ENCODE results near the gene DLK1. TPM values are rescaled to one million over a fixed set of nuclear protein-coding genes. Genes with fewer than 3 reads are reported as not detected.

Gene DLK1
- total RNA-seq, 4 donors from 2014 or later, result 0.53 to 5.1 (median 3.5) TPM

GRCh38 chr14:100764471-100765115, 37.9 kb downstream of the DLK1 start:
- Histone ChIP-seq H3K36me3 (no peaks in the 10 kb centered on the region), H3K27me3 (peaks cover 0 to 6% (median 3%) of the 10 kb centered on the region in 3 donors), H3K4me3 (no peak overlapping the region), H3K4me1 (no peaks in the 10 kb centered on the region), H3K27ac (no peak overlapping the region), H3K9me3 (no peaks in the 10 kb centered on the region)
- ATAC-seq (no peak), DNase-seq (no peak)
- TF ChIP-seq CTCF (IDR thresholded peaks at IDR 0.05 in 4 of 5, conservative IDR thresholded peaks at IDR 0.05 in 1 of 5) (no peak), POLR2A (IDR thresholded peaks at IDR 0.05) (no peak)
- in situ Hi-C loops (cut with MboI; ENCODE audit: low sequenced_read_pairs in 4 of 4), result no loop called here
- intact Hi-C loops (cut with DNase I; ENCODE audit: low total_unique reads), result no loop called here

- intact Hi-C loops (cut with DNase I; ENCODE audit: low total_unique reads) (no loop called here), in situ Hi-C loops (cut with MboI; ENCODE audit: low sequenced_read_pairs in 4 of 4) (no loop called here)
- H3K4me1 ChIP-seq, result no peaks in the 10 kb centered on the region
- H3K27ac ChIP-seq, result no peak overlapping the region
- no peaks in the 10 kb centered on the region for H3K36me3 ChIP-seq
- no peak overlapping the region for H3K4me3 ChIP-seq
- peaks cover 0 to 6% (median 3%) of the 10 kb centered on the region in 3 donors for H3K27me3 ChIP-seq
- DNase-seq (no peak), ATAC-seq (no peak)
- H3K9me3 ChIP-seq, result no peaks in the 10 kb centered on the region
- TF ChIP-seq CTCF (IDR thresholded peaks at IDR 0.05 in 4 of 5, conservative IDR thresholded peaks at IDR 0.05 in 1 of 5), result no peak
- no peak for TF ChIP-seq POLR2A (IDR thresholded peaks at IDR 0.05)
Measured at GRCh38 chr14:100765296-100765695, 38.6 kb downstream of the DLK1 start.

- H3K4me1 ChIP-seq, result no peaks in the 10 kb centered on the region
- TF ChIP-seq CTCF (IDR thresholded peaks at IDR 0.05 in 4 of 5, conservative IDR thresholded peaks at IDR 0.05 in 1 of 5), result no peak
- no peak for TF ChIP-seq POLR2A (IDR thresholded peaks at IDR 0.05)
- H3K27ac ChIP-seq, result no peak overlapping the region
- no peaks in the 10 kb centered on the region for H3K36me3 ChIP-seq
- in situ Hi-C loops (cut with MboI; ENCODE audit: low sequenced_read_pairs in 4 of 4), result no loop called here
- DNase-seq, result no peak
- intact Hi-C loops (cut with DNase I; ENCODE audit: low total_unique reads), result no loop called here
- no peaks in the 10 kb centered on the region for H3K9me3 ChIP-seq
- ATAC-seq, result no peak
- no peak overlapping the region for H3K4me3 ChIP-seq
- peaks cover 0 to 6% (median 3%) of the 10 kb centered on the region in 3 donors for H3K27me3 ChIP-seq
Measured at GRCh38 chr14:100765991-100766390, 39.3 kb downstream of the DLK1 start.

GRCh38 chr14:100767003-100767787, 40.5 kb downstream of the DLK1 start:
- no peaks in the 10 kb centered on the region for H3K9me3 ChIP-seq
- intact Hi-C loops (cut with DNase I; ENCODE audit: low total_unique reads), result no loop called here
- H3K36me3 ChIP-seq, result no peaks in the 10 kb centered on the region
- ATAC-seq (no peak), DNase-seq (no peak)
- in situ Hi-C loops (cut with MboI; ENCODE audit: low sequenced_read_pairs in 4 of 4), result no loop called here
- TF ChIP-seq CTCF (IDR thresholded peaks at IDR 0.05 in 4 of 5, conservative IDR thresholded peaks at IDR 0.05 in 1 of 5) (no peak), POLR2A (IDR thresholded peaks at IDR 0.05) (no peak)
- H3K4me1 ChIP-seq, result no peaks in the 10 kb centered on the region
- no peak overlapping the region for H3K27ac ChIP-seq
- H3K27me3 ChIP-seq, result peaks cover 0 to 6% (median 5%) of the 10 kb centered on the region in 3 donors
- H3K4me3 ChIP-seq, result no peak overlapping the region
